GM21786 (cell line): ENCODE results near the gene SMG6.

Experiments
- ATAC-seq: cut with Tn5 transposase; IDR thresholded peaks from one replicate; pipeline ENCODE4 v1.9.1; 2021; ENCODE audit not compliant: unreplicated experiment

Gene SMG6

GRCh38 chr17:2064520-2064971 is 239.0 kb downstream of the SMG6 start:
- ATAC-seq, result no peak

- ATAC-seq, result no peak
Measured at GRCh38 chr17:2064147-2064489, 239.5 kb downstream of the SMG6 start.

GRCh38 chr17:2063261-2064146 is 240.1 kb downstream of the SMG6 start:
- no peak for ATAC-seq

- ATAC-seq, result no peak
Measured at GRCh38 chr17:2062571-2063183, 240.9 kb downstream of the SMG6 start.

GRCh38 chr17:2061441-2061958 is 242.1 kb downstream of the SMG6 start:
- ATAC-seq, result no peak

- ATAC-seq, result no peak
Measured at GRCh38 chr17:2060681-2061440, 242.7 kb downstream of the SMG6 start.

- no peak for ATAC-seq
Measured at GRCh38 chr17:2060385-2060658, 243.3 kb downstream of the SMG6 start.

GRCh38 chr17:2059547-2060384 is 243.8 kb downstream of the SMG6 start:
- ATAC-seq, result no peak

- ATAC-seq, result no peak
Measured at GRCh38 chr17:2058586-2059546, 244.7 kb downstream of the SMG6 start.

GRCh38 chr17:2057760-2058585 is 245.6 kb downstream of the SMG6 start:
- no peak for ATAC-seq

- no peak for ATAC-seq
Measured at GRCh38 chr17:2057175-2057759, 246.3 kb downstream of the SMG6 start.

- no peak for ATAC-seq
Measured at GRCh38 chr17:2056206-2057174, 247.1 kb downstream of the SMG6 start.

GRCh38 chr17:2055292-2056205 is 248.0 kb downstream of the SMG6 start:
- no peak for ATAC-seq

- ATAC-seq, result no peak
Measured at GRCh38 chr17:2054512-2055291, 248.9 kb downstream of the SMG6 start, which contains the start of gene HIC1. HIC1 (plus strand) TSS chr17:2055103; CDS start chr17:2056691, 1,588 bp downstream.

- ATAC-seq, result no peak
Measured at GRCh38 chr17:2054262-2054511, 249.4 kb downstream of the SMG6 start.
